GM12801 (cell line): ENCODE measurements around the gene PXYLP1.

Source experiments
- CTCF ChIP-seq: IDR thresholded peaks from one replicate; pipeline ENCODE4 v1.5.1; 2011; ENCODE audit warnings: control low read depth; ENCODE audit not compliant: insufficient read length; ENCODE audit errors: extremely low read depth

Gene PXYLP1

GRCh38 chr3:141243271-141243707 is 11.7 kb downstream of the PXYLP1 start:
- TF ChIP-seq CTCF: no peak

GRCh38 chr3:141246224-141246957 is 14.8 kb downstream of the PXYLP1 start:
- no peak for TF ChIP-seq CTCF

GRCh38 chr3:141246958-141247301 is 15.3 kb downstream of the PXYLP1 start:
- TF ChIP-seq CTCF: no peak

GRCh38 chr3:141248064-141248463 is 16.4 kb downstream of the PXYLP1 start:
- TF ChIP-seq CTCF: no peak

- TF ChIP-seq CTCF: no peak
Measured at GRCh38 chr3:141249041-141249440, 17.4 kb downstream of the PXYLP1 start.

- TF ChIP-seq CTCF: no peak
Measured at GRCh38 chr3:141250342-141250741, 18.7 kb downstream of the PXYLP1 start.

GRCh38 chr3:141250828-141251227 is 19.2 kb downstream of the PXYLP1 start:
- no peak for TF ChIP-seq CTCF
